ENCODE measurements around the gene ACVR1.
A peak's percentile ranks its signal among the peaks of the same experiment; 100 is the strongest.
"Not testable (repeated sequence)": the region's sequence is repeated elsewhere in the genome, so short reads cannot be mapped to it uniquely, and the experiment has no call there.

Gene ACVR1

DNA sequence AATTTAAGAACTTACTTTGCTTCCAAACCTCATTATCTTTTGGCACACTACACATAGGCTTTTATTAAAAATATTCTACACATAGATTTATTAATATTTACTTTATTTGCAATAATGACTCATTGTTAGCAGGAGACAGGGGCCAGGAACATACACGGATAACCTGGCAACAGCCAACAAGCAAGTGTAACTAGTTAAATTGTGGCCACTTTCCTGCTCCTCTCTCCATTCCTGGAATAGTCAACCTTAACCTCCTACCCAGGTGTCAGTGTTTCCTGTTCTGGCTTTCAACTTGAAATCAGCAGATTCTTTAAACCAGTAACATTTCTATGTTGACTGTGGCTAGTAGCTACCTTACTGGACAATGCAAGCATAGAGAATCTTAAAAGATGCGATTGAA, 26.5 kb downstream of the ACVR1 start:
- DNase-seq, result no peak

GRCh38 chr2:157848213-157848612, 27.9 kb downstream of the ACVR1 start:
- DNase-seq, result peak; percentile 49 to 80

DNA sequence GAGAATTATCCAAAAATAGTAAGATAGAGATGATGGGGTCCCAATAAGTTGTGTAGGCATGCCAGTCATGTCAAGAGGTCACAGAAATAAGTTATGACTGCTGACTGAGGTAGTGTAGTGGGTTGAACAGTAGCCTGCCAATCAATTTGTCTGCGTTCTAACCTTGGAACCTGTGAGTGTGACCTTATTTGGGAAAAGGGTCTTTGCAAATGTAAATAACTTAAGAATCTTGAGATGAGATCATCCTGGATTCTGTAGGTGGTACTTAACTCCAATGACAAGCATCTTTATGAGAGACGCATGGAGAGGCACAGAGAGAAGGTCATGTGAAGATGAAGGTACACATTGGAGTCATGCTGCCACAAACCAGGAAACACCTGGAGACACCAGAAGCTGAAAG, 31.0 kb downstream of the ACVR1 start:
- no peak for DNase-seq

DNA sequence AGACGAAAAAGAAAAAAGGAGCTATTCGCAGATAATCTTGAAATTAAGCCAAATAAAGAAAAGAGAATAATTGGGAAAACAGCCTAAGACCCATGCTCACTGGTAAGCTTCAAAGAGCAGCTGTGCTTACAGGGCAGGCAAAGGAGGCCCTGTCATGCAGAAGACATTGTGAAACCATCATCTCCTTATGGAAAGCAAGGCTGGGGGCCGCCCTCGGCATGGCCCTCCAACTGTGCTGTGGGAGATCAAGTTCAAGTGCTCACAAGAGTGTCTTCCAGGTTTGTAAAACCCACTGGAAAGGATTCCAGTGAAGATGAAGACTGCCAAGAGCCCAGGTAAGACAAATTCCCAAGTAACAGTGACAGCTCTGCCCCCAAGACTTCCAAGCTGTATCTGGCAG, 32.2 kb downstream of the ACVR1 start:
- no peak for DNase-seq

DNA sequence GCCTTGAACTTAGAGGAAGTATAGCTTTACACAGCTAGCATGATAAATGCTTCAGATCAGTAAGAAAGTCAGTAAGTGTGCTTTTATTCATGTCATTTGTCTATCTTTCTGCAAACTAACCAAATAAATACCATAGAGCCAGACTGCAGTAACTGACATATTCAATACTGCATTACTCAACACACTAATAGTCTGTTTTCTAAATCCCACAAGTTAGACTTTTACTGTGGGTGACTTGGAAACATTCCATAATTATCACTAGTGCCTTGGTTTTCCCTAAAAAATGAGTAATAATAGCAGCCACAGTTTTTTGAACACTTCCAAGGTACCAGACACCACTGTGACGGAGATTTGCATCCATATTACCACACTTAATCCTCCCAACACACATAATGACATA, 33.0 kb downstream of the ACVR1 start:
- DNase-seq, result no peak

GRCh38 chr2:157842106-157842879, 33.8 kb downstream of the ACVR1 start:
- no peak for DNase-seq

GRCh38 chr2:157841485-157841884, 34.6 kb downstream of the ACVR1 start:
- DNase-seq, result no peak

- no peak for DNase-seq
Measured at GRCh38 chr2:157840568-157841156, 35.5 kb downstream of the ACVR1 start.

DNA sequence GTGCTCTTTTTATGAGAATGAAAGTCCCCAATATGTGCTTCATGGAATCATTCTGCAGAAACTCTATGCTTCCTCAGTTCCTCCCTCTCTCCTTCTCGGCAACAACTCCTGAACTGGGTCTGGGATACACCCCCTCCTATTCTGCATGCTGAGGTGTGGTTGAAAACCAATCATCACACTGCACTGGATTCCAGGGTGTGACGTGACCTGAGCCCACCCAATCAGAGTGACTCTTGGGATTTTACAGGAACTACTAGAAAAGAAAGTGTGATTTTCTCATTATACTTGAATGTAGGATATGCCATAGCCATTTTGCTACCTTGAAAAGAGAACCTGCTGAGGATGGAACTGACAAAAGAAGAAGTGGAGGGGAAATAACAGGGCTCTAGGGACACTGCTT, 36.3 kb downstream of the ACVR1 start:
- DNase-seq, result no peak

GRCh38 chr2:157839162-157839801, 36.8 kb downstream of the ACVR1 start:
- no peak for DNase-seq

GRCh38 chr2:157838442-157839161, 37.5 kb downstream of the ACVR1 start:
- peak; percentile 81 to 87 for DNase-seq

DNA sequence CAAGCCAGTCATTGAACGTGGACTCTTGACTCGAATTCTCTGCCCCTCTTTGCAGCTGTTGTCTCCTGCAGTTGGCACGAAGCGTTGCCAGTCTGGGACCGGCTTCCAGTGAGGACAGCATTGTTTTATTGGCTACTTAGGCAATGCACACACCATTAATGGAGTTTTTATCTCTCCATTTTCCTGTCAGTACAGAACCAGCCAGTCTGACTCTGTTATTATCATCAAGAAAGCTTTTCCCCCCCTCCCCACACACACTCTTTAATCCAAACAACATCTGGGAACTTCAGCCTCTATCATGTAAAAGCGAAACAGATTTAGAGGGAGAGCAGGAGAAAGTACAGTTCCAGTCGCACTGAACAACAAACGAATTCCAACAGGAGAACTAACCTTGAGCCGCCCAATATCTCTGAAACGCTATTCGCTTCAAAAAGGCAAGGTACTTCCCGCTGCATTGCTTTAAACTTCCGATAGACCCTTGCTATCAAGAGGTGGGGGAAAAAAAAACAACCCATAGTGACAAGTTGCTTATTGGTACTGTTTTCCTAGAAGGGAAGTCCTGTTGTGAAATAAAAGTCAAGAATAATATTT, 38.2 kb downstream of the ACVR1 start:
- DNase-seq, result peak; percentile 5 to 26

DNA sequence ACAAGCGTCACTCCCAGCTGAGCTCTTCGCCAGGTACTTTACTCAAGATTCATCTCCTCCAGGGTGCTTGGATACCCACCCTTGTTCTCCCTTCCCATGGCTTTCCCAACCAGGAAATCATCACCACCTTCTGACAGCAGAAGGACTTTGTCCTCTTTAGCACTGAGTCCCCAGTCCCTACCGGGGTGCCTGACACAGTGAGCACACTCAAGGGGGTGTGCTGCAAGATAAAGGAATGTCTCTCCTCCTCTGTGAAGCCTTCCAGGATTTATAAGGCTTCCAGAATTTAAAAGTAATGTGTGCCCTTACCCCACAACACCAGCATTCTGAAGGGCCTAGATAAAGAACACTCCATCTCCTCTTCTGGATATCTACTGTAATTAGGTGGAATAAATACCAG, 39.6 kb downstream of the ACVR1 start:
- no peak for DNase-seq

GRCh38 chr2:157835425-157835824, 40.7 kb downstream of the ACVR1 start:
- DNase-seq, result no peak

DNA sequence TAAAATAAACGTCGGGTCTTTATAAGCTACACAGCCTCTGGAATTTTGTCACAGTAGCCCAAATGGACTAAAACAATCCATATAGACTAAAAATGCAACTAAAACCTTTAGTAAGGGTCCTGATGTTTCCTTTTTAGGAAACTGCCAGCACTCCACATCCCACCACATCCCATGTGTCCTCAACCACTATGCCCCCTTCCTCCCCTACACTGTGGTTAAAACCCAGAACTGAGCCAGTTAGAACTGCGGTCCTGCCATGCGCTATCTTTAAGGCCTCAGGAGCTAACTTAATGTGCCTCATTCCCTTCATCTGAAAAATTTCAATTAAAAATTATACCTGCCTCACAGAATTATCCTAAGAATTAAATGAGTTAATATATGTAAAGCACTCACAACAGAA, 41.1 kb downstream of the ACVR1 start:
- DNase-seq, result no peak

GRCh38 chr2:157833721-157834120, 42.4 kb downstream of the ACVR1 start:
- DNase-seq, result no peak

DNA sequence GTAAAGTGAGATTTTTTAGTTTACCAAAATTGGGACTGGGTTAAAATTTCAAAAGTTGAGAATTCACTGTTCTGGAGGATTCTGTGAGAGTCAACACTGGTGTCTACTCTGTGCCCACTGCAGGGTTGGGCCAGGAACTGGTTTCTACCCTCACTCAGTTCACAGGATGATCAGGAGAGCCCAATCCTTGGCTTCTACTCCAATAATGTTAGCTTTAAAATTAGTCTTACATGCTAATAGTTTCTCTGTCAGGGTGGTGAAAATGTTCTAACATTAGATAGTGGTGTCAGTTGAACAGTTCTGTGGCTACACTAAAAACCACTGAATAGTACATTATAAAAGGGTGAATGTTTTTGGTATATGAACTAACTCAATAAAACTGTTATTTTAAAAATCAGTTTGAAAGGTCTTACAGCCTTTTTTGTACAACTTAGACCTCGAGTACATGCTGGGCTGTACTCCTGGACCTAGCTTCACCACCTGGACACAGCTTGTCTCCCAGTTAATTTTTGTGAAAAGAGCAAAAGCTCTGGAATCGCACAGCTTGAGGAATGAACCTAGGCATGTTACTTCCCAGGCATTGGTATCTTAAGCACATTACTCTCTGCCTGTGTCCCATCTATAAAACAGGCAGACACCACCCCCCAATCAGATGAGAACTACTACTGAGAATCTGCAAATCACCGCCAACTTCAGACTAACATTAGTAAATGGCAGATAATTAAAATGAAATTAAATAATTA, 44.4 kb downstream of the ACVR1 start:
- DNase-seq, result no peak

DNA sequence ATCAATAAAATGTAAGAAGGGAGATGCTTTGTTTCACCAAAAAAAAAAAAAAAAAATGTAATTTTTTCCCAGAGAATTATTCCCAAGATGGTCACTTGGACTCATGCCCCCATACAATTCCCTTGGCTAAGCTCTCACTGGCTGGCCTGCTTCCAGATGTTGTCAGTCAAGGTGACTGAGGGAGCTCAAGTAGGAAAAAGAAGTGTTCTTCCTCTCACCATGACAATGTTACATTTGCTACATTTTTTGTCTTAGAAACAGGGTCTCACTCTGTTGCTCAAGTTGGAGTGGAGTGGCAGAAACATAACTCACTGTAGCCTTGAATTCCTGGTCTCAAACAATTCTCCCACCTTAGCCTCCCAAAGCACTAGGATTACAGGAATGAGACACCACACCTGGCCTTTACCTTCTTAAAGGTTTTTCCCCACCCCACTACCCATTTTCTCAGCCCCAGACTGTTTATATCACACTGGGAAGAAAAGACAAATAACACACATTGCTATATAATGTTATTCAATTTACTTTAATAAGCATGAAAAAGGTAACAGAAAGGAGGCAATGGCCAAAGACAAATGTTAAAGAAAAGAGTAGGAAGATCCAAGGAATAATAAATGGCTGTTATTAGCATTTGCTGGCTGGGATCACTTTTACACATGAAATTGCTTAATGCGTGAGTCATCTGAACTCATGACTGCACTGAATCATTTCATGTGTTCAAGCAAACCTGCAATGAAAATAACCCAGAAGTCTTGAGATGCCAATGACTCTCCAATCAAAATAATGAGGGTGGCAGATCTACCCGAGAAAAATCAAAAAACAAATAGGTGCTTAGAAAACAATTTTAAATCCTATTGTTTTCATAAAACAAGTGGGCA, 45.2 kb downstream of the ACVR1 start:
- DNase-seq, result peak; percentile 91

- DNase-seq, result peak; percentile 37 to 64
Measured at GRCh38 chr2:157830266-157830665, 45.9 kb downstream of the ACVR1 start.

GRCh38 chr2:157827377-157827776, 48.8 kb downstream of the ACVR1 start:
- no peak for DNase-seq

GRCh38 chr2:157826644-157827043, 49.5 kb downstream of the ACVR1 start:
- DNase-seq, result not testable (repeated sequence)
